AG09309 (cell line): ENCODE measurements around the gene CD300H.

ENCODE experiments used
- DNase-seq: peaks from one replicate; pipeline ENCODE4 v3.0.0-alpha.2; 2010; ENCODE audit warnings: low read depth
- H3K4me3 ChIP-seq: 2 replicates; pipeline ENCODE4 v1.5.1; 2011; ENCODE audit warnings: mild to moderate bottlenecking, low read depth, low read length, moderate library complexity; ENCODE audit not compliant: control insufficient read depth
- TF ChIP-seq, protein P1 (sequence below): IDR thresholded peaks from 2 replicates; pipeline ENCODE4 v1.5.1; 2011; ENCODE audit warnings: mild to moderate bottlenecking, low read depth, low read length, inconsistent platforms; ENCODE audit not compliant: insufficient read depth, control insufficient read depth; ENCODE audit errors: missing control alignments

CD300H gene

GRCh38 chr17:74541176-74542111, 25.9 kb downstream of the CD300H start:
- TF ChIP-seq, protein P1, sequence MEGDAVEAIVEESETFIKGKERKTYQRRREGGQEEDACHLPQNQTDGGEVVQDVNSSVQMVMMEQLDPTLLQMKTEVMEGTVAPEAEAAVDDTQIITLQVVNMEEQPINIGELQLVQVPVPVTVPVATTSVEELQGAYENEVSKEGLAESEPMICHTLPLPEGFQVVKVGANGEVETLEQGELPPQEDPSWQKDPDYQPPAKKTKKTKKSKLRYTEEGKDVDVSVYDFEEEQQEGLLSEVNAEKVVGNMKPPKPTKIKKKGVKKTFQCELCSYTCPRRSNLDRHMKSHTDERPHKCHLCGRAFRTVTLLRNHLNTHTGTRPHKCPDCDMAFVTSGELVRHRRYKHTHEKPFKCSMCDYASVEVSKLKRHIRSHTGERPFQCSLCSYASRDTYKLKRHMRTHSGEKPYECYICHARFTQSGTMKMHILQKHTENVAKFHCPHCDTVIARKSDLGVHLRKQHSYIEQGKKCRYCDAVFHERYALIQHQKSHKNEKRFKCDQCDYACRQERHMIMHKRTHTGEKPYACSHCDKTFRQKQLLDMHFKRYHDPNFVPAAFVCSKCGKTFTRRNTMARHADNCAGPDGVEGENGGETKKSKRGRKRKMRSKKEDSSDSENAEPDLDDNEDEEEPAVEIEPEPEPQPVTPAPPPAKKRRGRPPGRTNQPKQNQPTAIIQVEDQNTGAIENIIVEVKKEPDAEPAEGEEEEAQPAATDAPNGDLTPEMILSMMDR: no peak
- H3K4me3 ChIP-seq: no peak overlapping the region
- no peak for DNase-seq

GRCh38 chr17:74539281-74539820, 28.0 kb downstream of the CD300H start:
- TF ChIP-seq, protein P1: no peak
- H3K4me3 ChIP-seq: no peak overlapping the region
- no peak for DNase-seq

GRCh38 chr17:74536890-74537289, 30.4 kb downstream of the CD300H start:
- no peak overlapping the region for H3K4me3 ChIP-seq
- TF ChIP-seq, protein P1: no peak
- DNase-seq: no peak

DNA sequence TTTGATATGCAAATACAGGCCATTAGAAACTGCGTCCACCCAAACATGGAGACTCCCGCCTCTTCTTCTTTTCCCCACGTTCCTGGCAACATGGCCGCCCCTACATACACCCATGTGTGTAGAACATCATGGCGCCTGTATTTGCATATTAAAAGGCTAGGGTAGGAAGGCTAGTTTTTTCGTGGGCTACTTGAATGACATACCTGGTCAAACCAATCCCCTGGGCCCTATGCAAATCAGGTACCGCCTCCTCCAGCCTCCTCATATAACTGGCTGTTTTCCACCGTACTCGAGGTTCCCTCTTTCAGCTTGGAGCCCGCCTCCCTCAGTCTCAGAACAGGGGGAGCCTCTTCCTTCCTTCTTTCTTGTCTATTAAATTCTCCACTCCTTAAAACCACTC, 35.2 kb downstream of the CD300H start:
- TF ChIP-seq, protein P1: no peak
- no peak for DNase-seq
- no peak overlapping the region for H3K4me3 ChIP-seq

DNA sequence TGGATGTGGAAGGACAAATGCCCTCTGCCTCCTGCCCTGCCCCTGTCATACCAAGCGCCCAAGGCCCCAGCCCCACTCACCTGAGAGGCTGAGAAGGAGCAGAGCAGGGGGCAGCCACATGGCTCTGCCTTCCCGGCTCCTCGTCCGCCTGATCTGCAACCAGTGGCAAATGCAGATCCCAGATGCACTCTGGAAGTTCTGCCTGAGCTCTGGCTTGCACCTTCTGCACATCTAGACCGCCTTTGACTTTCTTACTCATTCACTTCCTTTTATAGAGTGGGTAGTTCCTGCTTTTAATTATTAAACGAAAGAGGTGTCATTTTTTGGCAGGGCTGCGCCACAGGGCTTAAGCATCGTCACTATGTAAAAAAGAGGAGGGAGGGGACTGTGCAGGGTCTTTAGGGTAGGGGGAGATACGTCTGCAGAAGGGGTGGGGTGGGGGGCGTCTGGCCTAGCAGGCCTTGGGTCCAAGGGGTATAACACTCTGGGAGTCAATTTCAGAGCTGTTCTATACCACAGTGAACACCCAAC, 36.0 kb downstream of the CD300H start, which contains the start of gene CD300LB:
Gene CD300LB (minus strand): TSS at position 245 of the 531 bp plus-strand sequence. CDS start 125 bp downstream, at position 120.
- TF ChIP-seq, protein P1: no peak
- no peak for DNase-seq
- no peak within 1 kb of the TSS for H3K4me3 ChIP-seq

DNA sequence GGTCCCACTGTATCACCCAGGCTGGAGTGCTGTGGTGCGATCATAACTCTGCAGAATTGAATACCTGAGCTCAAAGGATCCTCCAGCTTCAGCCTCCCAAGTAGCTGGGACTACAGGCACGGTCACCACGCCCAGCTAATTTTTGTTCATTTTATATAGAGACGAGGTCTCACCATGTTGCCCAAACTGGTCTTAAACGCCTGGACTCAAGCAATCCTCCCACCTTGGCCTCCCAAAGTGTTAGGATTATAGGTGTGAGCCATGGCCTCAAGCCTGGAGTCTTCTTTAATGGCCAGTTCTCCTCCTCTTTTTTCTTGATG, 36.5 kb downstream of the CD300H start:
- DNase-seq: no peak
- no peak overlapping the region for H3K4me3 ChIP-seq
- TF ChIP-seq, protein P1: no peak
